ENCODE data around the gene VAC14. TPM values are rescaled to one million over a fixed set of nuclear protein-coding genes. Genes with fewer than 3 reads are reported as not detected.

VAC14 gene
- total RNA-seq, 4 donors from 2014 or later: 39.5 to 65.5 (median 45.4) TPM

DNA sequence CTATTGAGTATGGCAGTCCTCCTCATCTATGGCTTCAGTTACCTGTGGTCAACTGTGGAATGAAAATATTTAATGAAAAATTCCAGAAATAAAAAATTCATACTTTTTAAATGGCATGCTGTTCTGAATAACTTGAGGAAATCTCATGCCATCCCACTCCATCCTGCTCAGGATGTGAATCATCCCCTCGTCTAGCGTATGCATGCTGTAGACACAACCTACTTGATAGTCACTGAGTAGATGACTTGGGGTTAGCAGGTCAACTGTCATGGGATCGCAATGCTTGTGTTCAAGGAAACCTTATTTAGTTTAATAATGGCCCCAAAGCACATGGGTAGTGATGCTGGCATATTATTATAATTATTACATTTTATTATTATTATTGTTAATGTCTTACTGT is 4.8 kb upstream of the VAC14 start:
- peaks cover 3% of the 10 kb centered on the region for H3K9me3 ChIP-seq
- WGBS: 66% methylated on average over 3 of the region's 3 CpGs
- DNase-seq (ENCODE audit: low spot score in 2 of 2): no peak
- TF ChIP-seq POLR2AphosphoS5 (IDR thresholded peaks at IDR 0.05): no peak
- no peak for TF ChIP-seq EP300 (IDR thresholded peaks at IDR 0.05)
- no peak for TF ChIP-seq POLR2A (IDR thresholded peaks at IDR 0.05)
- TF ChIP-seq, protein P1, sequence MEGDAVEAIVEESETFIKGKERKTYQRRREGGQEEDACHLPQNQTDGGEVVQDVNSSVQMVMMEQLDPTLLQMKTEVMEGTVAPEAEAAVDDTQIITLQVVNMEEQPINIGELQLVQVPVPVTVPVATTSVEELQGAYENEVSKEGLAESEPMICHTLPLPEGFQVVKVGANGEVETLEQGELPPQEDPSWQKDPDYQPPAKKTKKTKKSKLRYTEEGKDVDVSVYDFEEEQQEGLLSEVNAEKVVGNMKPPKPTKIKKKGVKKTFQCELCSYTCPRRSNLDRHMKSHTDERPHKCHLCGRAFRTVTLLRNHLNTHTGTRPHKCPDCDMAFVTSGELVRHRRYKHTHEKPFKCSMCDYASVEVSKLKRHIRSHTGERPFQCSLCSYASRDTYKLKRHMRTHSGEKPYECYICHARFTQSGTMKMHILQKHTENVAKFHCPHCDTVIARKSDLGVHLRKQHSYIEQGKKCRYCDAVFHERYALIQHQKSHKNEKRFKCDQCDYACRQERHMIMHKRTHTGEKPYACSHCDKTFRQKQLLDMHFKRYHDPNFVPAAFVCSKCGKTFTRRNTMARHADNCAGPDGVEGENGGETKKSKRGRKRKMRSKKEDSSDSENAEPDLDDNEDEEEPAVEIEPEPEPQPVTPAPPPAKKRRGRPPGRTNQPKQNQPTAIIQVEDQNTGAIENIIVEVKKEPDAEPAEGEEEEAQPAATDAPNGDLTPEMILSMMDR (IDR thresholded peaks at IDR 0.05): no peak
- peaks cover 13% of the 10 kb centered on the region for H3K27me3 ChIP-seq
- H3K4me3 ChIP-seq: no peak overlapping the region
- no peaks in the 10 kb centered on the region for H3K36me3 ChIP-seq
- no peaks in the 10 kb centered on the region for H3K4me1 ChIP-seq
- no peak overlapping the region for H3K27ac ChIP-seq

DNA sequence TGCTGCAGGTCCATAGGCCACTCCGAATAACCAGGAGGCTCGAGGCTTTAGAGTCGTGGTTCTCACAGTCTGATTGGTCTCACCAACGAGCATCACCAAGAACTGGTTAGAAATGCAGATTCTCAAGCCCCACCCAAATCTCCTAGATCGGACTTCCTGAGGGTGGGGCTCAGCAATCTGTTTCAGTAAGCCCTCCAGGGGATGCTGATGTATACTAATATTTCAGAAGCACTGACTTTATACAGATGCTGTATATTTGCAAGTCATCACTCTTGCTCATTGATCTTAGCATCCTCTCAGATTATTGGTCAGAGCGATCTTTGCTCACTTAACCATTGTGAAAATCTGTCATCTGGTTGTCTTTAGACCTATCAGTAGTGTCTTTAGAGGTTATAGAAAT is 4.4 kb upstream of the VAC14 start:
- DNase-seq (ENCODE audit: low spot score in 2 of 2): no peak
- H3K27ac ChIP-seq: no peak overlapping the region
- H3K4me1 ChIP-seq: peaks cover 3% of the 10 kb centered on the region
- peaks cover 3% of the 10 kb centered on the region for H3K9me3 ChIP-seq
- TF ChIP-seq, protein P1 (IDR thresholded peaks at IDR 0.05): no peak
- TF ChIP-seq POLR2AphosphoS5 (IDR thresholded peaks at IDR 0.05) (no peak), POLR2A (IDR thresholded peaks at IDR 0.05) (no peak), EP300 (IDR thresholded peaks at IDR 0.05) (no peak)
- H3K36me3 ChIP-seq: no peaks in the 10 kb centered on the region
- no peak overlapping the region for H3K4me3 ChIP-seq
- peaks cover 9% of the 10 kb centered on the region for H3K27me3 ChIP-seq
- 78% methylated on average over 6 of the region's 6 CpGs for WGBS

DNA sequence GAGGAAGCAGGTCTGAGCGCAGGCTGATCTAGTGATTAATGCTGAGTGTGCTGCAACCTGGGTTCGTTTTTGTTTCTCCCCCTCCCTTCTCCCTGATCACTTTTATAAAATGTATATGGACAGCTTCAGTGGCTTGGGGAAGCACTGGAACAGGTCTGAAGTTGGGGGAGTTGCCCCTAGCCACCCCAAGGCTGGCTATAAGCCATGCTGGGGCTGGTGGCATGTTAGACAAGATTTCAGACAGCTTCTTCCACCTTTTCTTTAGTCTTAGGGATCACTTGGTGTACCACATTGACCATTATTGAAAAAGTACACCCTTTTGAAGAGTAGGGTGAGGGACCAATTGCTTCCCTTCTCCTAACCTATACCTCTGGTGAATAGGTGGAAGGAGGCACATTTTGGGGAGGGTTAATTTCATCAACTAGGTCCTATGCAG is 3.8 kb upstream of the VAC14 start:
- Histone ChIP-seq H3K36me3 (no peaks in the 10 kb centered on the region), H3K4me1 (peaks cover 10% of the 10 kb centered on the region), H3K9me3 (peaks cover 3% of the 10 kb centered on the region), H3K27me3 (peaks cover 9% of the 10 kb centered on the region), H3K27ac (no peak overlapping the region), H3K4me3 (no peak overlapping the region)
- WGBS: 48% methylated on average over 2 of the region's 2 CpGs
- no peak for TF ChIP-seq EP300 (IDR thresholded peaks at IDR 0.05)
- TF ChIP-seq, protein P1 (IDR thresholded peaks at IDR 0.05): no peak
- no peak for TF ChIP-seq POLR2A (IDR thresholded peaks at IDR 0.05)
- no peak for TF ChIP-seq POLR2AphosphoS5 (IDR thresholded peaks at IDR 0.05)
- DNase-seq (ENCODE audit: low spot score in 2 of 2): no peak

DNA sequence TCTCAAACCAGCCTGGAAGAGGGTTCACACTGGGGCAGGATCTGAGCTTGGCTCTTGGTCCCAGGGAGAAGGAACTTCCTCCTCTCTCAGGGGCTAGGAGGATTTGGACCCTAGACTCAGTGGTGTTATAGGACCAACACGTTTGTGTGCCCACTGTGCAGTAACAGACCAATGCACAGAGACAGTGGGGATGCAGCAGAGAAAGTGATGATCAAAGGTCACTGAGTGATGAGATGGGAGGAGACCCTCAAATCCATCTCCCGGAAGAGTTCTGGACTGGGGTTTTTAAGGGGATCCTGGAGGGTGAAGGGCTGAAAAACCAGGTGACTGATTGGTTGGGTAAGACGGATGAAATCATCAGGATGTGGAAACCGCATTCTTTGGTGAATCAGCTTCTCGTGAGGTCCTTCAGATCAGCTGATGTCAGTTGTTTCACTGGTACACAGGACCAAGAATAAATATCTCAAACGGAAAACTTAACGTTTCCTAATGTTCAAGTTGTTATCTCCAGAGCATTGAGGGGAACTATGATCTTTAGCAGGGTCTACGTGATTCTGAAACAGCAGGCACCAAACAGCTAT is 3.3 kb upstream of the VAC14 start:
- 76% methylated on average over 8 of the region's 8 CpGs for WGBS
- peaks cover 15% of the 10 kb centered on the region for H3K4me1 ChIP-seq
- no peaks in the 10 kb centered on the region for H3K36me3 ChIP-seq
- H3K4me3 ChIP-seq: no peak overlapping the region
- DNase-seq (ENCODE audit: low spot score in 2 of 2): no peak
- H3K27ac ChIP-seq: no peak overlapping the region
- TF ChIP-seq POLR2AphosphoS5 (IDR thresholded peaks at IDR 0.05) (no peak), EP300 (IDR thresholded peaks at IDR 0.05) (no peak), POLR2A (IDR thresholded peaks at IDR 0.05) (no peak)
- TF ChIP-seq, protein P1 (IDR thresholded peaks at IDR 0.05): no peak
- H3K9me3 ChIP-seq: peaks cover 3% of the 10 kb centered on the region
- peaks cover 9% of the 10 kb centered on the region for H3K27me3 ChIP-seq

DNA sequence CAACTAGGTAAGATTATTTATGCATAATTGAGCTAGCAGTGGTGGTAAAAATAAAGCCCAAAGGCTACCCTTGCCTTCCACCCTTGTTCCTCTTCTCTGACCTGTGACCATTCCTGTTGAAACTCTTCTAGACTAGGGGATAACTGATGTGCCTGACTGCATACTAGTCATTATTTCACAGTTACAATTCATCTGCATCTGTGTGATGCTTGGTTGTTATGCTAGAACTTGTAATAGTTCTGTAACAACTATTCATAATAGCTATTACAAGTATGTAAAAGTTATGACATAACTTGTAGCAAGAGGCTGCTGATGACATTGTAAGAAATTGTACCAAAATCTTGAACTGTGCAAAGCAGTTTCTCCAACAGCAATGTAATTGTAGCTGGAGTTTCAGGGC is 2.4 kb upstream of the VAC14 start:
- Histone ChIP-seq H3K4me3 (no peak overlapping the region), H3K9me3 (peaks cover 3% of the 10 kb centered on the region), H3K4me1 (peaks cover 22% of the 10 kb centered on the region), H3K27me3 (peaks cover 9% of the 10 kb centered on the region), H3K27ac (no peak overlapping the region), H3K36me3 (peaks cover 4% of the 10 kb centered on the region)
- DNase-seq (ENCODE audit: low spot score in 2 of 2): no peak
- TF ChIP-seq POLR2AphosphoS5 (IDR thresholded peaks at IDR 0.05) (no peak), POLR2A (IDR thresholded peaks at IDR 0.05) (no peak), EP300 (IDR thresholded peaks at IDR 0.05) (no peak)
- TF ChIP-seq, protein P1 (IDR thresholded peaks at IDR 0.05): no peak

All from suprapubic skin (tissue), 4 donors.